DMS79 (cell line): ENCODE measurements around the gene RALGPS1.

Source experiments
- DNase-seq: peaks from one replicate; lab custom pipeline; 2025; lab: John Stamatoyannopoulos, UW

The RALGPS1 gene

DNA sequence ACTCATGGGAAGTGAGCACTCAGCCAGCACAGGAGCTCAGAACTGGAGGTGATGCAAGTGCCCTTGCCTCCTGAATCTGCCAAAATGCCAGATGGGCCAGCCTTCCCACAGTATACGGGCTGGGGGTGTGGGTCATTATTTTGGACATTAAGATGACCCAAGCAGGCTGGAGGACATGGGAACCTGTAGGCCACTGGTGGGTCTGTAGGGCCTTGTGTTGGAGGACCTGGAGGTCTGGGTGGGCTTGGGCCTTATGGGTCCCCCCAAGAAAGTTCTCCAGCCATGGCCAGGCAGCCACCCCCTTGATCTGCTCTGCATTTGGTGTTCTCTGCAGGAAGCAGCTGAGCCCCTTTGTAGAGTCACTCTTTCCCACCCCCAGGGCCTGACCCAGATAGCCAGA lies 278.9 kb downstream of the RALGPS1 start:
- DNase-seq = no peak

DNA sequence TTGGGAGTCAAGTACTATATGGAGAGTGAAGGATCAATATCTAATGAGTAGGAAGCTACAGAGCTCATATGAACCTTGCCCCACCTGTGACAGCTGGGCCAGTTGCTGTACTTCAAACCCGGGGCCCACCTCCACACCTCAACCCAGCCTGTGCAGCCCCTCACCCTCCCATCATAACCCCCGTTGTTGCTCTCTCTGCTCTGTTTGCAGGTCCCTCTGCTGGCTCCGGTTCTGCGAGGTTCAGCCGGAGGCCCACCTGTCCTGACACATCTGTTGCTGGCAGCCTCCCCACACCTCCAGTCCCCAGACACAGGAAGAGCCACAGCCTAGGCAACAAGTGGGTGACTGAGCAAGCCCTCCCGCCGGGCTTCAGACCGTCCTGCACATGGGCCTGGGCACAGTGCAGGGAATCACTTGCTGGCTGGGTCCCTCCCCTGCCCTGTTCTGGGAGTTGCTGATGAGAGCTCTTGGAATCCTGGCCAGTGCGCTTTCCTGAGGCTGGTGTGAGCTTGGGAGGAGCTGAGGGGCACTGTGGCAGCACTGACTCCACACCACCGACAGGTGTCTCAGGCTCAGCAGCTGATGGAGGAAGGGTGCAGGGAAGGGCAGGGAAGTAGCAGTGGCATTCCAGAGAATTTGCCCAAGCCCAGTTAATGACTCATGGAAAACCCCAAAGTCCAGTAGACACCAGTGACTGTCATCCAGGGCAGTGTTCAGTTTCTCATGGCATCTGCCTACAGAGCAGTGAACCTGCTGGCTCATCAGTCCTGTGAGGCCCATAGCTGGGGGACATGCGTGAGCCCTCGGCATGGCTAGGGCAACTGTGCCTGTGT lies 280.5 kb downstream of the RALGPS1 start:
- DNase-seq = no peak

DNA sequence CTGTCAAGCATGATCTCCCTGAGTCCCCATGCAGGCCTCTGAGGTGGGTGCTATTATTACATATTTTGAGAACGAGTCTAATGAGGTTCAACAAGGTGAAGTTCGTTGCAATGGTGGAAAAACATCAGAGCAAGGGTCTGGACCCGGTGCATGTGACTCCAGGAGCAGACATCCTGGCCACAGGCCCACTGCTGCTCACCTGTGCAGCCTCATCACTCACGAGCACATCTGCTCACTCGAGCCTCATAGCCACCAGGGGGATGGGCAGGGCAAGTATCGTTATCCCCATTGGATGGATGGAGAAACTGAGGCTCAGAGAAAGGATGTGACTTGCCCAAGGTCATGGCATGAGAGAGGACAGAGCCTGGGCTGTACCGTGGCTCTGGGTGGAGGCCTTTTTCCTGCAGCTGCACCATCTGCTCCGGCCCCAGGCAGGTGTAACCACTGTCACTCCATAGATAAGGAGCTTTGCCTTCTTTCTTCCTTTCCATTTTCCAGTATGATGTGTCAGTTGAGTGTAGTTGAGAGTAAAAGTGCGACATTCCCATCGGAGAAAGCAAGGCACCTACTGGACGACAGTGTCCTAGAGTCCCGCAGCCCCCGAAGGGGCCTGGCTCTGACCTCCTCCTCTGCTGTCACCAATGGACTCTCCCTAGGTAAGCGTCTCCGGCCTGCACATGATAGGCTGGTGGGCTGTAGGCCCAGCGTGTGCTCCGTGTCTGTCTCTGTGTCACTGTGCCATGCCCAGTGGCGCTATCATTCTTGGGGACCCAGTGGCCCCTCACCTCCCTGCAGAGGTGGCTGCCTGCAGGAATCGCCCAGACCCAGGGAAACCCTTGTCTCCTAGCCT lies 281.6 kb downstream of the RALGPS1 start:
- no peak for DNase-seq

DNA sequence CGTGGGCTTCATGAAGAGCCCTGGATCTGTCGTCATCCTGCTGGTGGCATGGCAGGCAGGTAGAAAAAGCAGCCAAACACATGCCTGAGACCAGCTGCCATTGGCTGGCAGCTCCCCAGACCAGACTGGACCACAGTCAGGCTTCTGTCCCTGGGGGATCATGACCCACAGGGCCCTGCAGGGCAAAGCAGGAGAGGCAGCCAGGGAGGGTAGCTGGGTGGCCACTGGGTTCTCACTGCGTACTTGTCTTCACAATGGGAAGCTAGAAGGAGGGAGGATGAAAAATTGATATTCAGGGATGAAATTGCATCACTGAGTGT lies 282.2 kb downstream of the RALGPS1 start:
- DNase-seq = no peak

DNA sequence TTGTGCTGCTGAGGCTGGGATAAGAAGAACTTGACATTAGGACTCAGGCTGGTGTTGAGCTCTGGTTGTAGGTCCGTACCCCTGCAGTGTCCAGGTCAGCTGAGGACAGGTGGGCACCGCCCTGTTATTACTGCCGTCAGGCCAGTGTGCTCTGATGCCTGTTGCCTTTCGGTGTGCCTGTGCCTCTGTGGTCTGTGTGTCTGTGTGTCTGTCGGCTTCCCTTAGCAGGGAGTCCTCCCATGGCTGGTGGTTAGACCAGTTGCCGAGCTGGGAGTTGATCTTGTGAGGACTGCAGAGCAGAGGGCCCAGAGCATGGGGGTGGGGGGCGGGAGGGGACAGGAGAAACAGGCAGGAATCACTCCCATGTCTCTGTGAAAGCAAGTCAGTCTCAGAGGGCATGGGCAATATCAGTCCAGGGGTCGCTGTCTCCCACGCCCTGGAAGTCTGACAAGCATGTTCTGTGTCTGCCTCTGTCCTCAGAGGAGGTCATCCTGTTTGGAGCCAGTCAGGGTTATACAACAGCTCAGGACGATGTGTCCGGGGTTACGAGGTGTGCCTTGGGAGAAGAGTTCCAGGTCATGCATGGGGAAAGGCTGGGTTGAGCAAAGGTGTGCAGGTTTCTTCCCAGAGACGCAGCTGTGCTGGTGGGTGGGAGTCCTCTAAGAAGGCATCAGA lies 282.7 kb downstream of the RALGPS1 start:
- no peak for DNase-seq

DNA sequence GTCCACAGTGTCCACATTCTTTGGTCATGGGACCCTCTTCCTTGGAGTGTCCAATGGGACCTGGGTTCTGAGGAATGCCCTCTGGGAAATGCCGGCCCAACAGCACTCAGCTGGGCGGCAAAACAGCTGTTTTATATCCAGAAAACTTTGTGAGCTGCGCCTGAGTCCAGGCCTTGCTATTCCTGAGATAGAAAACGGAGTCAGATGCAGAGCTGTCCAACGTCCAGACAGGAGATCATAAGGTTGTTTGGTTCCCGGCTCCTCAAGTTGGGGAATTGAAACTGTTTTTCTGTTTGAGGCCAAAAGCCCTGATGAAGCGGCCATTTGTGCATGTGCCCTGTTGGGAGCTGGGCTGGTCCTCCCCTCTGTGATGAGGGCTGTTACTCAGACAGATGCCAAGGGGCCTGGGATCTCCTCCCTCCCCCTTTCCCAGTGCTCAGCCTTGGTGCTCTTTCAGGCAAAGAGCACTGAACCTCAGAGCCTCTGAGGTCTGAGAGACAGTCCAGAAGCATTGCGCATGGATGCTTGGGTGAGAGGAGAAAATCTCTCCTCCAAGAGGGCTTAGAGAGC lies 283.4 kb downstream of the RALGPS1 start:
- no peak for DNase-seq

DNA sequence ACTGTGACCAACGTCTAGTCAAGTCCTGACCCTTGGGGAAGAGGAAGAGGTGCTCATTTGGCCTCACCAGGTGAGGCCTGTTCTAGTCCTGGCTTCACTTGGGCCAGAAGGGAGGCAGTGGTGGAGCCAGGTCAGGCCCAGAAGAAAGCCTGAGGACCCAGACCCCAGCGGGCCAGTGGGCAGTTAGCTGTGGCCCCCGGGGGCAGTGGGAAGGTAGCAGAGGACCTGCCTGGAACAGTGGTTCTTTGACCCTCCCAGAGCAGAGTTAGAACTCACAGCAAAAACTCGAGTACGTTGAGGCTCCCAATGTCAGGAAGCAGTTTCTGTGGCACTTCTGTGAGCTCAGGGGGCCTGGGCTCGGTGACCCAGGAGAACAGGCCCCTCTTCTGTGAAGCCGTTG lies 284.0 kb downstream of the RALGPS1 start:
- DNase-seq = no peak

DNA sequence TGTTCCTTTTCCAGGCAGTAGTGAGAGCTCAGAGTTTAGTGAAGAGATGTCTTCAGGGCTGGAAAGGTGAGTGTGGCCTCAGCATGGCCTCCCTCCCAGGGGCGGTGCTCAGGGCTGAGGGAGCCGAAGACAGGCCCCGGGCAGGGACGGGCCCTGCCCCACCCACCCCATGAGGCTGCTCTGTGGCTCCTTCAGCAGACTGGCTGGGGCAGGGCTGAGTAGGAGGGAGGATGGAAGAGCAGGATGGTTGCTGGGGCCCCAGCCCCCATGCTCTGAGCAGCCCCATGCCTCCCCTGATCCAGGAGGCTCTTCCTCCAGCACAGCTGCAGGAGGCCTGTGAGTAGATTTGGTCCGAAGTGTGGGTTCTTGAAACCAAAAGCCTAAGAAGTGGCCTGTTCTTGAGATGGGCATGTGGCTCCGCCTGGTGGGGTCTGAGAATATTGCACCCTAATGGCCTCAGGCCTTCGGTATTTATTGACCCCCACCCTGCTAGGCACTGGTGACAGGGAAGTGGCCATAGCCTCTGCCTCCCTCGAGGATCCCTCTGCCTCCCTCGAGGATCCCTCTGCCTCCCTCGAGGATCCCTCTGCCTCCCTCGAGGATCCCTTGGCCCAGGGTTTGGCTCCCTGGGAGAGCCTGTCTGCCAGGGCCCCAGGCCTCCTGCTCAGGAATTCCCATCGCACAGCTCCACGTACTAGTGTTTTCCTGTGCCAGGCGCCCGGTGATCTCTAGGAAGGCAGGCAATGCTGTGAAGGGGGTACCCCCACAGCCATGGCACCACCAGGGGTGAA lies 284.6 kb downstream of the RALGPS1 start:
- DNase-seq = peak; percentile 54

DNA sequence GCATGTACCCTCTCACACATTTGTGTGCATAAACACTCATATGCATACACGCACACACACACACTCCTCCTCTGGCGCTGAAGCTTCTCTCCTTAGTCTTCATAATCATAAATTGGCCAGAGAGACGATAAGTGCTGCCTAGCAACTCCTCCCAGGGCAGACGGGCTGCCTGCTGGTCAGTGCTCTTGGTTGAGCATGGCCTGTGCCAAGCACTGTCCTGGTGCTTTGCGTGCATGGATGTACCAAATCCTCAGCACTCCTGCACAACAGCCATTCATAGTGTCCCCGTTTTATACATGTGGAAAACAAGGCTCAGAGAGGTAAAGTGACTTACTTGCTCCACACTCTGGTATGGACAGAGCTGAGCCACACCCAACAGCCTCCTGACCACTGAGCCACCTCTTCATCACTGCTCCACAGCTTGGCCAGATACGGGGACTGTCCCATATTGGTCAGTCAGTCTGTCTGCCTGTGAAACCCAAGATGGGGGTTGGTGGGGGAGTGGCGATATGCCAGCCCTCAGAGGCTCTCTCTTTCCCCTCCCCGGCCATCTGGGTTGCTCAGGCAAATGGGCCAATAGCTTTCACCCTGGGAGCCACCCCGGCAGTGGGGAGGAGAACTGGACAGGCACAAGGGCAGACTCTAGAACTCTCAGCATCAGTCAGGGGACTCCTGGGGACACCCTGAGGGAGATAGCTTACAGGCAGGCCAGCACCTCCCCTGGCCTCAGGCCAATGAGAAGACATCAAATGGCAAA lies 285.7 kb downstream of the RALGPS1 start:
- DNase-seq = no peak

DNA sequence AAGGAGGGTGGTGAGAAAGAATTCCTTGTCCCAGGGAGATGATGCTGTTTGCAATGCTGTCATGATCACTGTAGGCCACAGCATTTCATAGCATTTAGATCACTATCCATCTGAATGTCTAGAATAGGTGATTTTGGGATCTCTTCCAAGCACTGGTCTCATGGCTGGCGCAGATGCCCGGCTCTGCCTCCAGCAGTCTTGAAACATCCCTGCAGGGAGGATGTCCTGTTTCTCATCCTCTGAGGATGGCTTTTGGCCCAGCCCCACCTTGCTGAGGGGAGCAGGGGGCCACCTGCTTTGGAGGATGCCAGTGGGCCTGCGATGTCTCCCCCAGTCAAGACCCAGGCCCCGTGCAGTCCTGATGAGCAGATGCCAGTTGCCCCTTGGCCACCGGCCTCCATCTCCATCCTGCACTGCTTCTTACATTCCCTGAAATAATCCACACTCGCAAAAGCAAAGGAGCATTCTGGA lies 286.5 kb downstream of the RALGPS1 start:
- no peak for DNase-seq

DNA sequence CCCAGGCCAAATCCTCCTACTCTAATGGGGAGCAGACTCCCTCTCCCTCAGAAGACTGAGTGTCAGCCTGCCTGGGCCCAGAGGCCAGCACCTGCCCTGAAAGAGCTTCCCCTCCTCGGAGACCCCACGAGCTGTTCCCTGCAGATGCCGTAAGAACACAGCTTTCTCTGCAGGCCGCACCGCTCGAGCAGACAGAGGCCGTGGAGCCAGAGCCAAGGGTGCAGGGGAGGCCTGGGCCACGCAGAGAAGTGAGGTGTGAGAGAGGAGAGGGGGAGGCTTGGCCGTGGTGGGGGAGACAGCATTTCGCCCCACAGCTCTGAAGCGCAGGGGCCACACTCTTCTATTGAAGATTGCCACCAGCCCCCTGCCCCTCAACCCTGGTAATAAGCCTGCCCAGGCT lies 287.1 kb downstream of the RALGPS1 start:
- DNase-seq = no peak

DNA sequence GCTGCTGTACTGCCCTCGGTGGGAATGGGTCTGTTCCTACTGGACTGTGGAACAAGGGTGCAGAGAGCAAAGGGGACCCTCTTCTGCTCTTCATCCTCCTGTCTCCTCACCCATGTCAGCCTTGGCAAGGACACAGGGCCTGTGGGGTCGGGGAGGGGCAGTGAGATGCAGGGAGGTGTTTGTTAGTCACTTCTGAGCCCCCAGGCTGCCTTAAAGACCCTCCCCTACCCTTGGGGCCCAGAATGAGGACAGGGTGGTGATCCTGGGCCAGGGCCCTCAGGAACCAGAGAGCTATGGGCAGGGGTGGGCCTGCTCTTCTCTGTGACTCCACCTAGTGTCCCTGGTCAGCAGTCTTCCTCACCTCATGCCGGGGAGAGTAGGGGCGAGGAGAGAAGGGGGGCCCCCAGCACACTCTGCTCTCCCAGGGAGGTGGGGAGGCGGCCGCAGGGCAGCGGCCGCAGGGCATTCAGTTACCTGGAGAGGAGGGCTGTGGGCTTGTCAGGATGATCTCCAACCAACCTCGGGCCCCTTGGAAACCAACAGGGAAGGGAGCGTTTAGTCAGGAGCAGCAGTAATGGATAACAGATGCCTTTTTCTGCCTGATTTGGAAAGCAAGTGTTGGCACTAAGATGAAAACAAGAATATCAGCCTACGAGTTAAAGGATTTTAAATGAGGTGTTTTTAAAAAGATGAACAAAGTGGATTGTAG lies 288.0 kb downstream of the RALGPS1 start:
- DNase-seq = no peak

DNA sequence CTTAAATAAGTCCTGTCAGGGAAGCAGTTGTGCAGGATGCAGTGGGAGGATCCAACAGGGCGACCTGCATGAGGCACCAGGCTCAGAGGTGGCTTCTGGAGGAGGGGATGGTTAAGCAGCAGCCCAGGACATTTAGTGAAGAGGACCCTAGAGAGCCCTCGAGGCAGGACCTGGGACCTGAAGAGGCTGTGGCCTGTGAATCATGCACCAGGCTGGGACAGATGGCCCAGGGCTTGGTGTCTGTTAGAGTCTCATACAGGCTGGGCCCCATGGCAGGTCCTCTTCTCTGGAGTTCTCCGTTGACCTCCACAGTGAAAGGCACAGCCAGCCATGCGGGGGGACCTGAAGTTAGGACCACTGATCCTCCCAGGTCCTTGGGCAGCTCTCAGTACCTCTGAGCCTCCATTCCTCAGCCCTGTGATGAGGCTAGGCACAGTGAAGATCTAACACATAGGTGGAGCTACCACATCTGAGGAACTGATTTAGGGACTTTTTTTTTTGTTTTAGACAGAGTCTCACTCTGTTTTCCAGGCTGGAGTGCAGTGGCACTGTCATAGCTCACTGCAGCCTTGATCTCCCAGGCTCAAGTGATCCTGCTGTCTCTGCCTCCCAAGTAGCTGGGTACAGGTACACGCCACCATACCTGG lies 289.2 kb downstream of the RALGPS1 start:
- DNase-seq = no peak

DNA sequence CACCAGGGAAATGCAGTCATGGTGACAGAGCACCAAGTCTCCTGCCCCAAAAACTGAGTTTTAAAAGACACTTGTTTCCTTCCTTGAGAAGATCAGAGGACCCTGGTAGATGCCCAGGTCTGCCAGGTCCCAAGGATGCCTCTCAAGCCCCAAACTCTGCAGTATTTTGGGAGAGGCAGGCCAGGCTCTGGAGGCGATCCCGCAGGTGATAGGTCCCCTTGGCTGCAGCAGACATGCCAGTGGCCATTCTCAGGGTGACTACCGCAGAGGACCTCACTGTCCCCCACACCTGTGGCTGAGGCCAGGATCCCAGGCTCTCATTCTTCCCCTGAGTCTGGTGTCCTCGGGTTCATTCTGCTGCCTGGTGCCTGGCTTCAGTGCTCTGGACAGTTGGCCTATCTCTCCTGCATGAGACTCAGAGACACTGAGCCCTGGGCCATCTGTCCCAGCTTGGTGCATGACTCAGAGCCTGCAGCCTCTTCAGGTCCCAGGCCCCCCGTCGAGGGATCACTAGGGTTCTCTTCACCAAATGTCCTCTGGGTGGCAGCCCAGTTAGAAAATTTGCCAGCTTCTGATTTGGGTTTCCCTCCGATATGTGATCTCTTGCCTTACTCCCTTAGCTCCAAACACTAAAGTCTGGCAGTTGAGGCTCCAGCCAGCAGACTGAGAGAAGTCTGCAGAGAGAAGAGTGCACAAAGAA lies 290.3 kb downstream of the RALGPS1 start:
- DNase-seq = no peak

DNA sequence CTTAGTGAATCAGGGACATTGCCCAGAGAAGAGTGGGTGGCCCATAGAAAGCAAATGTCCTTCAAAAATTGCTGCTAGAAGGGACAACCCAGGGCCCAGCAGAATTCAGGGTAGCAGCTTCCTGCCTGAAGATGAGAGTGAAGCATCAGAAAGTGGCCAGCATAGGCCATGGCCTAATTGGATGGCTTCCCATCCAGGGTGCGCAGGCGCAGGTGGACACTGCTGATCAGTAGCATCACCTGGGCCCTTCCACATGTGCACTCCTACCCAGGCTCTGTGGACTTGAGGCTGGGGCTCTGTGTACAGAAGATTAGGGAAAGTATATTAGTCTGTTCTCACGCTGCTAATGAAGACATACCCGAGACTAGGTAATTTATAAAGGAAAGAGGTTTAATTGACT lies 291.4 kb downstream of the RALGPS1 start:
- no peak for DNase-seq

DNA sequence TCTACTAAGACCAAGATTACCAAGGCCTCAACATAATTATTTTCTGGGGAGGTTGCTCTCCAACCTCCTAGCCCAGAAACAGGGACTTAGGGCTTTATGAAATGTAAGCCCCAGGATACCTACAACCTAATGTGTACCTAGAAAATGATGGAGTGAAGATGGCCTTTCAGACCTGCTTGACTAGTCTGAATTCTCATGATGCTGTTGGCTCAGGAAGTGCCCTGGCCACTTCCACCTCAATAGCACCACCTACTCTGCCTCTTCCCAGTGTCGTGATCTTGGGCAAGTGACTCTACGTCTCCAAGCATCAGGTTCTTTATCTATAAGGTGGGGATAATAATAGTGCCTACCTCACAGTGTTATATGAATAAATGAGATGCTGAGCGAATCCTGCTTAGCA lies 292.1 kb downstream of the RALGPS1 start:
- no peak for DNase-seq

DNA sequence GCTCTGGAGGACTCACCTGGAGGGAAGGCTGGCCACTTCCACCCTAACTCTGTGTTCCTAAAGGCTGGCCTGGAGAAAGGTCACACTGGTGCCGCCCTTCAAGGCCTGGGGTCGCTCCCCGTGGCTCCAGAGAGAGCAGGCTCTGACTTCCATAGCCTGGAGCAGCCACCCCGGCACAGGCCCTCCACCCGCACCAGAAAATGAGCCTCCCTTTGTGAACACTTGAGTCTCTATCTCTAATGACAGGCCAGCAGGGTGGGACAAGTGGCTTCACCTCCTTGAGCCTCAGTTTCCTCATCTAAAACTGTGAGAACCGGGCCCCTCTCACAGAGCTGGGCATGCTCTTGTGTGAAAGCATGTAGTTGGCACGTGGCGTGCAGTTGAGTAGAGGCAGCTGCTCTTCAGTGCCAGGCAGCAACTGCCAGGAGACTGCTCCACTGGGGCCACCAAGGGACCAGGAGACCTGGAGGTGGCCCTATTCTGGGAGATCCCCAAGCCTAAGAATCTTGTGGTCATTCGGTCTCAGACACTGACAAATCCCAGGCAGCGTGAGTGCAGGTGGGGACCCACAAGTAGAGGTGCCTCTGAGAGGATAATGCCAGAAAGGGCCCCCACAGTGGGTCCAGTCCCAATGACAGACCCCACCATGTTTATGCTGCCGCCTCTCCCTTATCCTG lies 293.3 kb downstream of the RALGPS1 start:
- DNase-seq = no peak

DNA sequence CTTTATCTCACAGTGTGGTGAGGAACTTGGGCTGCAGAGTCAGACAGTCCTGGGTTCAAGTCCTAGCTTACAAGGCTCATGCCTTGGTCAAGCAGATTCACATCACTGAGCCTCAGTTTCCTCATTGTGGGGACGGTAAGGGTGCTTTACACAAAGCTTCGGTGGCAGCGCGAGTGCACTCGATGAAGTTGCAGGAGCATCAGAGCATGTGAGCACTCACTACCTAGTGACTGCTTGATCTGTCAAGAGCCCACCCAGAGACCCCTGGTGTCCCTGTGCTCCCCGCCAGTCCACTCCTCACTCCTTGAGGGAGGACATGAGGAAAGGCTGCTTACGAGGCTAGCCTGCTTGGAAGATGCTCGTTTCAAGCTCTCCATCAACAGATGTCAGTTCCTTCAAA lies 293.8 kb downstream of the RALGPS1 start:
- DNase-seq = no peak
